Neutrophil (primary cell): ENCODE measurements around the gene PABPC3.

Experiments
- H3K27ac ChIP-seq: fragments of 200-600 bp; sonication (generic); 2 replicates; pipeline ENCODE4 v1.5.1; 2016; ENCODE audit warnings: mild to moderate bottlenecking, moderate library complexity
- H3K27me3 ChIP-seq: fragments of 200-600 bp; sonication (generic); 2 replicates; pipeline ENCODE4 v1.6.0; 2016; ENCODE audit warnings: mild to moderate bottlenecking
- H3K36me3 ChIP-seq: fragments of 200-600 bp; sonication (generic); 2 replicates; pipeline ENCODE4 v1.5.1; 2017
- H3K4me1 ChIP-seq, 2 experiments: fragments of 200-600 bp in 1 of 2; sonication (generic) in 1 of 2; 1 replicate in 1 of 2; 2 replicates in 1 of 2; pipeline versions ENCODE4 v1.5.1 to v1.6.1; 2013 to 2016; ENCODE audit warnings: low read depth in 1 of 2, low read length in 1 of 2, mild to moderate bottlenecking in 1 of 2, moderate library complexity in 1 of 2; ENCODE audit not compliant: control insufficient read depth in 1 of 2, insufficient read depth in 1 of 2
- H3K4me3 ChIP-seq, 2 experiments: fragments of 200-600 bp in 1 of 2; sonication (generic) in 1 of 2; 1 replicate in 1 of 2; 2 replicates in 1 of 2; pipeline ENCODE4 v1.5.1; 2013 to 2016; ENCODE audit warnings: low read depth in 1 of 2, low read length in 1 of 2, mild to moderate bottlenecking in 1 of 2, moderate library complexity in 1 of 2
- H3K9me3 ChIP-seq: fragments of 200-600 bp; sonication (generic); 2 replicates; pipeline ENCODE4 v1.5.1; 2016
- CTCF ChIP-seq: fragments of 200-600 bp; sonication (generic); IDR thresholded peaks from 2 replicates; pipeline ENCODE4 v1.5.1; 2016; ENCODE audit warnings: antibody characterized with exemption

PABPC3 gene

GRCh38 chr13:25147638-25148401, 51.9 kb downstream of the PABPC3 start:
- H3K27me3 ChIP-seq = peaks cover 48% of the 10 kb centered on the region

DNA sequence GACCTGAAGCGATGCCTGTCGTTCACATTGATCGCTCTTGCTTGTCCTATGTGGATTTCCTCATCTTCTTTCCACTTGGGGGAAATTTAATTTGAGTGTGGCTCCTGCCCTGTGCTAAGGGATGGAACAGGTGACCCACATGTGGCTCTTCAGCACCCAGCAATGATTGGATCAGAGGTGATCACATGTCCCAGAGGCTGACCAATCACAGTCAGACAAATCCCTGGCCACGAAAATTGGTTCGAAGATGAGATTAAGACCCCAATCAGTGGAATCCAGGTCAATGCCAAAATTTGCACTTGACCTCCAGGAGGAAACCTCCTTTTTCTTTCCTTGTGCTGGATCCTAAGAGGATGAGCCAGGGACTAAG, 52.5 kb downstream of the PABPC3 start:
- peaks cover 51% of the 10 kb centered on the region for H3K27me3 ChIP-seq
- H3K4me1 ChIP-seq = no peaks in the 10 kb centered on the region
- H3K36me3 ChIP-seq = no peaks in the 10 kb centered on the region
- no peak overlapping the region for H3K27ac ChIP-seq
- no peak overlapping the region for H3K4me3 ChIP-seq
- TF ChIP-seq CTCF = no peak
- no peaks in the 10 kb centered on the region for H3K9me3 ChIP-seq

More at GRCh38 chr13:25147638-25148401, 51.9 kb downstream of the PABPC3 start:
- H3K36me3 ChIP-seq = no peaks in the 10 kb centered on the region
- H3K27ac ChIP-seq = no peak overlapping the region
- H3K9me3 ChIP-seq = no peaks in the 10 kb centered on the region
- no peak overlapping the region for H3K4me3 ChIP-seq
- no peak for TF ChIP-seq CTCF
- H3K4me1 ChIP-seq = no peaks in the 10 kb centered on the region
